Kidney glomerular epithelial cell (primary cell): ENCODE results near the gene UGT1A9.
A peak's percentile ranks its signal among the peaks of the same experiment; 100 is the strongest.

Experiments
- DNase-seq: peaks from one replicate; lab custom pipeline; 2025; lab: John Stamatoyannopoulos, UW

UGT1A9 gene

GRCh38 chr2:233758849-233759248 lies 87.2 kb downstream of the UGT1A9 start:
- DNase-seq, result no peak

GRCh38 chr2:233760043-233760442 lies 88.3 kb downstream of the UGT1A9 start, which contains the start of gene UGT1A1:
TSS of gene UGT1A1 (plus strand) at chr2:233760270. CDS start at chr2:233760288, 18 bp downstream.
- DNase-seq, result no peak

- no peak for DNase-seq
Measured at GRCh38 chr2:233761040-233761769, 89.5 kb downstream of the UGT1A9 start.

GRCh38 chr2:233764264-233764663 lies 92.6 kb downstream of the UGT1A9 start:
- DNase-seq, result peak; percentile 29

GRCh38 chr2:233764761-233765160 lies 93.1 kb downstream of the UGT1A9 start:
- DNase-seq, result no peak

GRCh38 chr2:233766416-233766815 lies 94.7 kb downstream of the UGT1A9 start:
- DNase-seq, result no peak

GRCh38 chr2:233768076-233768475 lies 96.4 kb downstream of the UGT1A9 start:
- no peak for DNase-seq

- DNase-seq, result no peak
Measured at GRCh38 chr2:233769260-233769659, 97.6 kb downstream of the UGT1A9 start.

GRCh38 chr2:233772153-233772552 lies 100.5 kb downstream of the UGT1A9 start:
- no peak for DNase-seq

GRCh38 chr2:233772583-233772982 lies 100.9 kb downstream of the UGT1A9 start:
- no peak for DNase-seq

- DNase-seq, result no peak
Measured at GRCh38 chr2:233773854-233774253, 102.2 kb downstream of the UGT1A9 start.

GRCh38 chr2:233775414-233775813 lies 103.7 kb downstream of the UGT1A9 start:
- no peak for DNase-seq

GRCh38 chr2:233778030-233778429 lies 106.3 kb downstream of the UGT1A9 start, which contains the start of gene MROH2A:
TSS of gene MROH2A (plus strand) at chr2:233778330. CDS start at chr2:233779359, 1,029 bp downstream.
- DNase-seq, result no peak

GRCh38 chr2:233779722-233780121 lies 108.0 kb downstream of the UGT1A9 start:
- no peak for DNase-seq

GRCh38 chr2:233780771-233781170 lies 109.1 kb downstream of the UGT1A9 start:
- DNase-seq, result no peak

- DNase-seq, result no peak
Measured at GRCh38 chr2:233789554-233789953, 117.9 kb downstream of the UGT1A9 start.

GRCh38 chr2:233791151-233791882 lies 119.6 kb downstream of the UGT1A9 start:
- no peak for DNase-seq

GRCh38 chr2:233791883-233792329 lies 120.2 kb downstream of the UGT1A9 start:
- DNase-seq, result no peak

GRCh38 chr2:233792720-233793119 lies 121.0 kb downstream of the UGT1A9 start:
- no peak for DNase-seq

GRCh38 chr2:233793465-233794127 lies 121.9 kb downstream of the UGT1A9 start:
- DNase-seq, result no peak

GRCh38 chr2:233794128-233794658 lies 122.5 kb downstream of the UGT1A9 start:
- DNase-seq, result no peak

GRCh38 chr2:233795735-233796171 lies 124.1 kb downstream of the UGT1A9 start:
- DNase-seq, result no peak
